ENCODE data around the gene HOXA2. TPM values are rescaled to one million over a fixed set of nuclear protein-coding genes. Genes with fewer than 3 reads are reported as not detected.

Gene HOXA2
- polyA plus RNA-seq, 4 donors = 0.97 to 6.9 TPM; not detected in 2

GRCh38 chr7:27143023-27143949 lies 40.8 kb upstream of the HOXA2 start, which contains the start of gene HOXA5:
Gene HOXA5, minus strand, starts transcription at chr7:27143681. Its CDS starts 74 bp downstream, at chr7:27143607.
- DNase-seq (peak; percentile 35 to 89), FAIRE-seq (no peak)
- peaks cover 0 to 45% (median 2%) of the 10 kb centered on the region in 3 donors for H3K4me1 ChIP-seq (ENCODE audit: control insufficient read depth in 3 of 3, insufficient read depth in 2 of 3, low read depth in 1 of 3, low read length in 2 of 3)
- WGBS, 3 donors = 14 to 31% (median 24%) methylated on average over 65 to 86 of the region's 86 CpGs
- H3K27ac ChIP-seq (ENCODE audit: low read depth in 1 of 3, low read length in 2 of 3) = peak within 1 kb of the TSS in 2 of 3 donors; percentile 75 to 94
- no peaks in the 10 kb centered on the region for H3K9me3 ChIP-seq (ENCODE audit: control insufficient read depth in 2 of 2, insufficient read depth in 1 of 2, low read depth in 1 of 2, low read length in 1 of 2)
- peaks cover 0 to 35% (median 0%) of the 10 kb centered on the region in 3 donors for H3K36me3 ChIP-seq (ENCODE audit: control insufficient read depth in 3 of 3, insufficient read depth in 2 of 3, low read depth in 1 of 3, low read length in 3 of 3)
- peaks cover 9 to 59% (median 13%) of the 10 kb centered on the region in 3 donors for H3K27me3 ChIP-seq (ENCODE audit: control insufficient read depth in 3 of 3, insufficient read depth in 3 of 3, low read length in 3 of 3)
- H3K4me3 ChIP-seq (ENCODE audit: low read depth in 1 of 3, low read length in 3 of 3) = peak within 1 kb of the TSS; percentile 42 to 64 (median 46)

- H3K4me1 ChIP-seq (ENCODE audit: control insufficient read depth in 3 of 3, insufficient read depth in 2 of 3, low read depth in 1 of 3, low read length in 2 of 3) = peaks cover 0 to 43% (median 2%) of the 10 kb centered on the region in 3 donors
- peaks cover 9 to 52% (median 13%) of the 10 kb centered on the region in 3 donors for H3K27me3 ChIP-seq (ENCODE audit: control insufficient read depth in 3 of 3, insufficient read depth in 3 of 3, low read length in 3 of 3)
- DNase-seq (no peak), FAIRE-seq (no peak)
- peak overlapping the region in 2 of 3 donors; percentile 75 to 94 for H3K27ac ChIP-seq (ENCODE audit: low read depth in 1 of 3, low read length in 2 of 3)
- peak overlapping the region; percentile 42 to 64 (median 46) for H3K4me3 ChIP-seq (ENCODE audit: low read depth in 1 of 3, low read length in 3 of 3)
- 14 to 20% (median 17%) methylated on average over 28 to 29 of the region's 29 CpGs for WGBS, 3 donors
- no peaks in the 10 kb centered on the region for H3K9me3 ChIP-seq (ENCODE audit: control insufficient read depth in 2 of 2, insufficient read depth in 1 of 2, low read depth in 1 of 2, low read length in 1 of 2)
- H3K36me3 ChIP-seq (ENCODE audit: control insufficient read depth in 3 of 3, insufficient read depth in 2 of 3, low read depth in 1 of 3, low read length in 3 of 3) = peaks cover 0 to 35% (median 0%) of the 10 kb centered on the region in 3 donors
These were observed 40.1 kb upstream of the HOXA2 start for GRCh38 chr7:27142580-27143022.

GRCh38 chr7:27141923-27142579 lies 39.6 kb upstream of the HOXA2 start:
- Histone ChIP-seq H3K27ac (ENCODE audit: low read depth in 1 of 3, low read length in 2 of 3) (peak overlapping the region in 2 of 3 donors; percentile 75 to 94), H3K36me3 (ENCODE audit: control insufficient read depth in 3 of 3, insufficient read depth in 2 of 3, low read depth in 1 of 3, low read length in 3 of 3) (peaks cover 0 to 35% (median 0%) of the 10 kb centered on the region in 3 donors), H3K27me3 (ENCODE audit: control insufficient read depth in 3 of 3, insufficient read depth in 3 of 3, low read length in 3 of 3) (peaks cover 9 to 47% (median 13%) of the 10 kb centered on the region in 3 donors), H3K9me3 (ENCODE audit: control insufficient read depth in 2 of 2, insufficient read depth in 1 of 2, low read depth in 1 of 2, low read length in 1 of 2) (no peaks in the 10 kb centered on the region), H3K4me1 (ENCODE audit: control insufficient read depth in 3 of 3, insufficient read depth in 2 of 3, low read depth in 1 of 3, low read length in 2 of 3) (peaks cover 0 to 37% (median 2%) of the 10 kb centered on the region in 3 donors), H3K4me3 (ENCODE audit: low read depth in 1 of 3, low read length in 3 of 3) (peak overlapping the region; percentile 22 to 64 (median 46))
- WGBS, 3 donors = 33 to 48% (median 36%) methylated on average over 30 of the region's 30 CpGs
- DNase-seq (no peak), FAIRE-seq (no peak)

- Histone ChIP-seq H3K4me3 (ENCODE audit: low read depth in 1 of 3, low read length in 3 of 3) (peak overlapping the region in 1 of 3 donors; percentile 64), H3K36me3 (ENCODE audit: control insufficient read depth in 3 of 3, insufficient read depth in 2 of 3, low read depth in 1 of 3, low read length in 3 of 3) (peaks cover 0 to 35% (median 0%) of the 10 kb centered on the region in 3 donors), H3K27me3 (ENCODE audit: control insufficient read depth in 3 of 3, insufficient read depth in 3 of 3, low read length in 3 of 3) (peaks cover 7 to 40% (median 9%) of the 10 kb centered on the region in 3 donors), H3K9me3 (ENCODE audit: control insufficient read depth in 2 of 2, insufficient read depth in 1 of 2, low read depth in 1 of 2, low read length in 1 of 2) (no peaks in the 10 kb centered on the region), H3K4me1 (ENCODE audit: control insufficient read depth in 3 of 3, insufficient read depth in 2 of 3, low read depth in 1 of 3, low read length in 2 of 3) (peaks cover 0 to 43% (median 2%) of the 10 kb centered on the region in 3 donors), H3K27ac (ENCODE audit: low read depth in 1 of 3, low read length in 2 of 3) (peak overlapping the region in 2 of 3 donors; percentile 75 to 94)
- DNase-seq = no peak
- 62 to 77% (median 64%) methylated on average over 18 of the region's 18 CpGs for WGBS, 3 donors
- FAIRE-seq = no peak
These were observed 38.8 kb upstream of the HOXA2 start for GRCh38 chr7:27141137-27141922.

- Histone ChIP-seq H3K4me3 (ENCODE audit: low read depth in 1 of 3, low read length in 3 of 3) (peak overlapping the region in 2 of 3 donors; percentile 45 to 53), H3K27ac (ENCODE audit: low read depth in 1 of 3, low read length in 2 of 3) (peak overlapping the region in 2 of 3 donors; percentile 77 to 81), H3K36me3 (ENCODE audit: control insufficient read depth in 3 of 3, insufficient read depth in 2 of 3, low read depth in 1 of 3, low read length in 3 of 3) (peaks cover 0 to 29% (median 0%) of the 10 kb centered on the region in 3 donors), H3K9me3 (ENCODE audit: control insufficient read depth in 2 of 2, insufficient read depth in 1 of 2, low read depth in 1 of 2, low read length in 1 of 2) (no peaks in the 10 kb centered on the region), H3K27me3 (ENCODE audit: control insufficient read depth in 3 of 3, insufficient read depth in 3 of 3, low read length in 3 of 3) (peaks cover 7 to 29% (median 9%) of the 10 kb centered on the region in 3 donors), H3K4me1 (ENCODE audit: control insufficient read depth in 3 of 3, insufficient read depth in 2 of 3, low read depth in 1 of 3, low read length in 2 of 3) (peaks cover 0 to 51% (median 2%) of the 10 kb centered on the region in 3 donors)
- FAIRE-seq = no peak
- 20 to 43% (median 30%) methylated on average over 15 of the region's 15 CpGs for WGBS, 3 donors
- DNase-seq = peak; percentile 76 to 92
These were observed 37.8 kb upstream of the HOXA2 start for GRCh38 chr7:27140126-27140857.

- H3K27me3 ChIP-seq (ENCODE audit: control insufficient read depth in 3 of 3, insufficient read depth in 3 of 3, low read length in 3 of 3) = peaks cover 5 to 22% (median 9%) of the 10 kb centered on the region in 3 donors
- peak in 1 of 2 donors; percentile 79 for DNase-seq
These were observed 37.0 kb upstream of the HOXA2 start for GRCh38 chr7:27139334-27140125.

GRCh38 chr7:27138985-27139333 lies 36.5 kb upstream of the HOXA2 start:
- H3K4me1 ChIP-seq (ENCODE audit: control insufficient read depth in 3 of 3, insufficient read depth in 2 of 3, low read depth in 1 of 3, low read length in 2 of 3) = peaks cover 0 to 51% (median 2%) of the 10 kb centered on the region in 3 donors

More at GRCh38 chr7:27139334-27140125, 37.0 kb upstream of the HOXA2 start:
- FAIRE-seq = no peak
- Histone ChIP-seq H3K9me3 (ENCODE audit: control insufficient read depth in 2 of 2, insufficient read depth in 1 of 2, low read depth in 1 of 2, low read length in 1 of 2) (no peaks in the 10 kb centered on the region), H3K4me3 (ENCODE audit: low read depth in 1 of 3, low read length in 3 of 3) (peak overlapping the region; percentile 45 to 53 (median 46)), H3K27ac (ENCODE audit: low read depth in 1 of 3, low read length in 2 of 3) (peak overlapping the region; percentile 74 to 81 (median 77)), H3K4me1 (ENCODE audit: control insufficient read depth in 3 of 3, insufficient read depth in 2 of 3, low read depth in 1 of 3, low read length in 2 of 3) (peaks cover 0 to 51% (median 2%) of the 10 kb centered on the region in 3 donors), H3K36me3 (ENCODE audit: control insufficient read depth in 3 of 3, insufficient read depth in 2 of 3, low read depth in 1 of 3, low read length in 3 of 3) (peaks cover 0 to 21% (median 0%) of the 10 kb centered on the region in 3 donors)
- WGBS, 3 donors = 12 to 35% (median 29%) methylated on average over 45 to 53 of the region's 53 CpGs

More at GRCh38 chr7:27138985-27139333, 36.5 kb upstream of the HOXA2 start:
- Histone ChIP-seq H3K27ac (ENCODE audit: low read depth in 1 of 3, low read length in 2 of 3) (peak overlapping the region; percentile 74 to 81 (median 77)), H3K27me3 (ENCODE audit: control insufficient read depth in 3 of 3, insufficient read depth in 3 of 3, low read length in 3 of 3) (peaks cover 5 to 16% (median 9%) of the 10 kb centered on the region in 3 donors), H3K9me3 (ENCODE audit: control insufficient read depth in 2 of 2, insufficient read depth in 1 of 2, low read depth in 1 of 2, low read length in 1 of 2) (no peaks in the 10 kb centered on the region), H3K4me3 (ENCODE audit: low read depth in 1 of 3, low read length in 3 of 3) (peak overlapping the region; percentile 45 to 53 (median 46)), H3K36me3 (ENCODE audit: control insufficient read depth in 3 of 3, insufficient read depth in 2 of 3, low read depth in 1 of 3, low read length in 3 of 3) (peaks cover 0 to 16% (median 0%) of the 10 kb centered on the region in 3 donors)
- FAIRE-seq (no peak), DNase-seq (peak in 1 of 2 donors; percentile 46)
- WGBS, 3 donors = 22 to 41% (median 40%) methylated on average over 11 of the region's 11 CpGs

All from small intestine (tissue), 7 donors.